HTERT RPE-1 (cell line): ENCODE data around the gene LUZP2.

Source experiments
- in situ Hi-C: fragments of 300-500 bp; cut with MboI; formaldehyde crosslinking; loops from 4 replicates; pipeline ENCODE4 v1.14.3; 2020; ENCODE audit warnings: low sequenced_read_pairs

The LUZP2 gene

DNA sequence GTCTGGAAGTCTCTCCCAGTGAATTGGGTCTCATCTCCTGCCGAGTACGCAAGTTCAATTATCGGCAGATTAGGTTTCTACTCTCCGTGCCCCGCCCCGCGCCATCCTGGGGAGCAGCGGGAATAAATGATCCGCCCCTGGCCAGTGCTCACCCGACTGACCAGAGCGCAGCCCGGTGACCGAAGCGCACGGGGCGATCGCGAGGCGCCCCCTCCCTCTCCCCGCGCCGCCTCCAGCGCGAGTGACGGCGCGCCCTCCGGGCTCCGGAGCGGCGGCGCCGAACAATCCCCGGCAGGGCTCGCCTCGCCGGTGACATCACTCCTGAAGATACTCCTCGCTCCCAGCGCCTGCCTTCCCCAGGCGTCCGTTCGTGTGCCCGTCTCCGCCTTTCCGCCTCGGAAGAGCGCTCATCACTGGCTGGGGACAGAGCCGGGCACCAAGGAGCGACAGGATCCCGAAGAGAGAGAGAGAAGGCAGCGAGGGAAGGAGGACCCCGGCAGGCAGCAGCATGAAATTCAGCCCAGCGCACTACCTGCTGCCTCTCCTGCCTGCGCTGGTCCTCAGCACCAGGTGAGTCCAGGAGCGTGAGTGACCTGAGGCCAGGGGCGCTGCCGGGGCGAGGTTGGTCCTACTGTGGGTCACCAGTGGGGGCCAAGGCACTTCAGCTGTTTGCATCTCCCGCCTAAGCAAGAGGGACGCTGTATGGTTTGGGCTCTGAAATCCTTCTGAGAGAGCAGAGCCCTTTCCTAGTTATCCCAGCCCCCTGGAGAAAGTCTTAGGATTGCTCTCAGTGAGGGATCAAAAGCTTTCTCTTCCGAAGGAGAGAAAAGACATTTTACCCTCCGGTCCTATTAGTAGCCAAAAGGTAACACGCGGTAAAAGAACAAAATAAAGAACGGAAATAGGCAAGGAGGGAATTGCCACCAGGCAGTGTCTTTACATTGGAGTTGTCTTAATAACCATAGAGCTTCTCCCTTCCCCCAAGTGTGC lies at the start of gene LUZP2:
LUZP2 (plus strand) TSS at position 318 of the 990 bp plus-strand sequence.
- in situ Hi-C loops = no loop called here

DNA sequence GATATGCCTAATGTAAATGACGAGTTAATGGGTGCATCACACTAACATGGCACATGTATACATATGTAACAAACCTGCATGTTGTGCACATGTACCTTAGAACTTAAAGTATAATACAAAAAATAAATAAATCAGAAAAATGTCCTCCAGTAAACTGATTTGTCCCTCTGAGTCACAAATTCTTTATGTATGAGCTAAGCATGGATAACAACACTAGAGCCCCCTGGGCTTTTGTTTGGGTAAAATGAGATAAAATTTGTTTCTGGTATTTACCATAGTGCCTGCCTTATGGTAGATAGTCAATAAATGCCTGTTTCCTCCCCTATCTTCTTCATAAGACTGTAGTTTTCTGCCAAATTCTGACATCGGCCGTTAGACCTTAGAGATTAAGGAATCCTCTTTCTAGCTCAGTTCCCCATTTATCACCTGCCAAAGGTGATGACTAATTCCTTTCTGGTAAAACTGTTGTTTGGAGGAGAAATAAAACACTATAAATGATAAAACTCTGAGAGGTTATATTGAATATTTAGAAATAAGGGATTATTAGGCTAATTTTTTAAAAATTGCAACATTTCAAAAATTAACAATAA lies 43.6 kb upstream of the LUZP2 start:
- in situ Hi-C loops = no loop called here

DNA sequence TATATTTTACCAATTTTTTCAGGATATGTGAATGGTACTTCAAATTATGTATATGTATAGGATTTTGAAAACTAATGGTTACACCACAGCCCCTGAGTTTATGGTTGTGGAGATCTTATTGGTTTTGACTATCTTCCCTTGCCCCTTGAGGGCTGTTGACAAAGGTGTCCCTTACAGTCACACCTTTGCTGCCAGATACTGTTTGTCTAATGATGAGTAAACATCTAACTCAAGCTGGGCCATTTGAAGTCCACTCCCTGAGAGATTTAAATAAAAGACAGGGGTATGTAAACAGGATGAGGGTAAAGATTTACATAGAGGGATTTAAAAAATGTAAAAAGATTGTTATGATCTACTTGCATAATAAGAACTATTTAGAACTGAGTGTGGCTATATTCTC lies 38.9 kb upstream of the LUZP2 start:
- in situ Hi-C loops = no loop called here

DNA sequence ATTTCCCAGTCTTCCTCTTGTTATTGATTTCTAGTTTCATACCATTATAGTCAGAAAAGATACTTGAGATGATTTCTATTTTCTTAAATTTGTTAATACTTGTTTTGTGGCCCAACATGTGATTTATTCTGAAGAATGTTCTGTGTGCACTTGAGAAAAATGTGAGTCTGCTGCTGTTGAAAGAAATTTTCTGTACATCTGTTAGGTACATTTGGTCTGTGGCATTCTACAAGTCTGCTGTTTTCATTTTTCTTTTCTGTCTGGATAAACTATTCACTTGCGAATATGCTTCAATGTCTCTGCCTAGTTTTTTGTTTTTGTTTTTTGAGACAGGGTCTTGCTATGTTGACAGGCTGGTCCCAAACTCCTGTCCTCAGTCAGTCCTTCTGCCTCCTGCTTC lies 26.4 kb upstream of the LUZP2 start:
- in situ Hi-C loops = no loop called here

DNA sequence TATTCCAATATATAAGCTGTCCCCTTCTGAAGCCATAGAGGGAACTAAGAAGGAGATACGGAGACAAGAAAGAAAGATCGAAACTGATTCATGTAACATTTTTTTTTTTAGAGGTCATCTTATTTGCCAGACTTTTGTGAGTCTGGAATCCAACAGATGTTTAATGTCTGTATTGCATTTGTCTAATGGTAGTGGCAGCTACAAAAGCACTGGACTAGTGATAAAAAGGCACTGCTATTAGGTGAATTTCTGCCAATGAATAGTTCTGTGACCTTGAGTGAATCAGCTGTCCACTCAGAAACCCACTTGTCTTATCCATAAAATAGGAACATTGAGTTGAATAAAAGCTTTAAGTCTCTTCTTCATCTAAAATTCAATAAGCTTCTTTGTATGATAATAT lies 25.8 kb upstream of the LUZP2 start:
- in situ Hi-C loops = no loop called here

DNA sequence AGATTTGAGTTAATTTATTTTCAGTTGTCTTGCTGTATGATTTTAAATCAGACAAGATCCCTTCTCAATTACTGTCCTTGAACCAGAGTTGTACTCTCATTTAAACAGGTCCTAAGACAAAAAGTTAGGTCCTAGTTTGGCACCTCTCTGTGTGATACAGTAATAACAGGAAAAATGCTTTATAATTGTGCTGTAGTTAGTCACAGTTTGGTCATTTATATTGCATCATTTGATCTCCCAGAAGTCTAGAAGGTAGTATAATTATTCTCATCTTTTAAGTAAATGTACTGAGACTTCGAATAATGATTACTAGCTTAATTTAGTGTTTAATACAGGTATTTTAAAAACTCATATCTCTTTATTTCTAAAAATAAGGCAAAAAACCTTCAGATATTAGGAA lies 18.1 kb upstream of the LUZP2 start:
- in situ Hi-C loops = no loop called here

DNA sequence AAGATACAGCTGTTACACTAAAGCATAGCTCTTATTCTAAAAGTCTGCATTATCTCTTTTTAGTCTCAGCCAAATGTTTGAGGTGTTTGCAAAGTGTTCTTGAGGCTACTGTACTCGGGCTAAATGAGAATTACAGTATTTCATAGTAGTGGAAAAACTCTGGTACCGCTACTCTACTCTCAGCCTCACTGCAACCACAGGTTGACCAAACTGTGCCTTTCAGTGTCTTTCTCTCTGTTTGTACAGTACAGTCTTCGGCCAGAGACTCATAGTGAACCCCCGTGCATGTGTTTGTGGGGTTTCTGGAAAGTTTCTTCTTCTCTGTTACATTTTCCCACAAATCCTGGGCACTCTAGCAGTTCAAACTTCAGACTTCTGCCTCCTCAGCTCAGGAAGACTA lies 7.4 kb upstream of the LUZP2 start:
- in situ Hi-C loops = no loop called here

DNA sequence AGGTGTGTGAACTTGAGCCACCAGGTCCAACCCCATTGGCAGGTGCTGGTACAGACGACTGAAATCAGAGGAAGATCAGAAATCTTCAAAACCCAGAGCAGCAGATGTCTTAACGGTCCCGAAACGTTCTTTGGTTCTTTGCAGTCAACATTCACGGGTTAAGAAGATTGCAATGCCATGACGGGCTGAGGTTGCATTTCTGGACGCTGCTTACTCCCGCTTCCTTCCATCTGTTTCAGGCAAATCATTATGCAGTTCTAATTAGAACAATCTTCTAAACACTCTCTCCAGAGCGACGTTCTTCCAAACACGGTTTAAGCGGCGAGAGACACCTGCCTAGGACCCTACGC lies 492 bp upstream of the LUZP2 start:
- in situ Hi-C loops = no loop called here

DNA sequence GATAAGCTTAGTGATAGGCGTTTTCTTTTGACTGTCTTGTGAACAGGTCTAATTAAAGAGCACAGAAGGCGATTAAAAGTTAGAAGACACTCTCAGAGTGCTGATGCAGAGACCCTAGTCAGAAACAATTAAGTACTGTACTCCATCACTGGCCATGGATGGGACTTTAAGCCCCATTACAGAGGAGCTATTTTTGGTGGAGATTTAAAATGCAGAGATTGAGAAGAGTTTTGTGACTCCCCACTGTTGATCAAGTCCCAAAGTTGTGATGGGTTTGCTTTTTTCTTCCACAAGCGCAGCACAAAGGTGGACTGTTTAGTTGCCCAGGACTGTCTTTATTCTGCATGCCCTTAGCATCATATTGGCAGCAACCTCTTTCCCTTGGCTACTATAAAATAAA lies 978 bp downstream of the LUZP2 start:
- in situ Hi-C loops = no loop called here

DNA sequence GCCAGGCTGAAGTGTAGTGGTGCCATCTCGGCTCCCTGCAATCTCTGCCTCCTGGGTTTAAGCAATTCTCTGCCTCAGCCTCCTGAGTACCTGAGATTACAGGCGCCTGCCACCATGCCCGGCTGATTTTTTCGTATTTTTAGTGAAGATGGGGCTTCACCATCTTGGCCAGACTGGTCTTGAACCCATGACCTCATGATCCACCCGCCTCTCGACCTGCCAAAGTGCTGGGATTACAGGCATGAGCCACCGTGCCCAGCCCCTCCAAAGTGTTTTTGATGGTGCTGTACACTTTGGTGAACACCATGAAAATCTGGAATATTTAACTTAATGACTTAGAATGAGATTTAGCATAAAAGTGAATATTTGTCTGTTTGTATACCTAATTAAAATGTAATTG lies 5.6 kb downstream of the LUZP2 start:
- in situ Hi-C loops = no loop called here

DNA sequence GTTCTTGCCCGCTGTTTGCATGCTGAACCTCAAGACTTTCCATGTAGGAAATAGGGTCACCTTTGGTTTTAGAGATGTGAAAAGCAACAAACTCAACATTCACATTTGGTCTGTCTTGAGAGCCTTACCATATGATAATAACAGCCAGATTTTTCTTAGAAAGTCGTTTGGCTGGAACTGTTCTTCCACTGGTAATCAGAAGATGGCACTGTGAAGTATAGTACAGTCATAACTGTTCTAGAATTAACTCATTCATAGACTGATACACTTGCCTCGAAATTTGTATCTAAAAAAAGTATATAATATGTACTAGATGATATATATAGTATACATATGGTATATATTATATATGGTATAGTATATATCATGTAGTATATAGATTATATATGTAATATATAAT lies 12.3 kb downstream of the LUZP2 start:
- in situ Hi-C loops = no loop called here

DNA sequence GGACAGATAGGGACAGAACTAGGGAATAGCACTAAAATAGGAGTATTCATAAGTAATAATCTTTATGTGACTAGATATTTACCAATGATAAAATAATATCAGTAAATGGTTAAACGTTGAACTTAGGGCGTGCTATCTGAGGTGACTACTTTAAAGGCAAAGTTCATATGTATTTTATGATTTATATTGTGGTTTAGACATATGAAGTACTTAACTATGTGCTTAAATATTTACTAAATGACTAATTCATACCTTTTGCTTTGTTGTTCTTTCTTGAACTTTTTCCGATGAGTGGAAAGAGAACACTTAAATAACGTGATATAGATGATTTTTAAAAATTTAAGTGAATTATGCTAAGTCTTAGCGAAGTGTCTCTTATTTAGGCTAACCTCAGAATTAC lies 14.7 kb downstream of the LUZP2 start:
- in situ Hi-C loops = no loop called here

DNA sequence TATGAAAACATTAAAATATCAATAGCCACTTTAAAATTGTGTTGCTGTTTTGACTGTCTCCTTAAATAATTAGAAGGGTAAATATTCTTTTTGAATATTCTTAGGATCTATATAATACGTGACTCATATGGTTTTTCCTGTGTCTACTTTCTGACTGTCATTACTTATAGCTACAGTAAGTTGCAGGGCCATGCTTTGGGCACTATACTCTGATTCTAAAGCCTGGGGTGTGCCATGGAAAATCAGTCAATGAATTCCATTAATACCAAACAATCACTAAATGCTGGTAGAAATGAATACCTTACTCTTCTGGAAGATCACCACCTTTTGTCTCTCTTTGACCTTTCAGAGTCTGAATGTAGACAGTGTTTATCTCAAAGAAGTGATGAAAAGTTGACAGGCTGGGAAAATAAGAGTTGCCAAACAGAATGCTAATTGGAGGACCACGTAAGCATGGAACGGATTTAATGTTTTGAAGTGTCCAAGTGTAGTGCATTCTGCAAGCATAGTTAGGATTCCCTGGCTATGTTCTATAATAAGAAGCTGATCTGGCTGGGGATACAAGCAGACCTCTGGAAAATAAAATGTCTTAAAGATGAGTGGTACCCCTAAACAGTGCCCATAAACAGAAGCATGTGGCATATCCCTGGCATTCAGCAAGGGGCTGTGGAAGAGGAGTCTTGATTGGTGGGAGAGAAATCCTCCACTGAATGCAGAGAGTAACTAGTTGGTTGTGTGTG lies 16.8 kb downstream of the LUZP2 start:
- in situ Hi-C loops = no loop called here

DNA sequence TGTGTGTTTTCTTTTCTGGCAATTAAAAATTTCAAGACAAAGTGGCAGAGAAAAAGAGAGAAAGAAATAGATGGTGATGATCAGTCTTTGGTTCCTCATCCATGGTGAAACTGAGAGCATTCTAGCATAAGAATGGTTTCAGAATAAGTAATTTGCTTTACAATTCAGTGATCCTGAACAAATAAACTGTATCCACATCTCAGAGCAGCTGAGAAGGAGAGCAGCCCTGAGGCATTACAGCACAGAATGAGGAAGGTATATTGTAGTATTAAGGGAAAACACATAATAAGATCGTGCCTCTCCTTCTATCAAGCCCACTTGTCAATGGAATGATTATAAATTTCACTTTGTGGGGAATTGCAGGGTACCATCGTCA lies 17.4 kb downstream of the LUZP2 start:
- in situ Hi-C loops = no loop called here

DNA sequence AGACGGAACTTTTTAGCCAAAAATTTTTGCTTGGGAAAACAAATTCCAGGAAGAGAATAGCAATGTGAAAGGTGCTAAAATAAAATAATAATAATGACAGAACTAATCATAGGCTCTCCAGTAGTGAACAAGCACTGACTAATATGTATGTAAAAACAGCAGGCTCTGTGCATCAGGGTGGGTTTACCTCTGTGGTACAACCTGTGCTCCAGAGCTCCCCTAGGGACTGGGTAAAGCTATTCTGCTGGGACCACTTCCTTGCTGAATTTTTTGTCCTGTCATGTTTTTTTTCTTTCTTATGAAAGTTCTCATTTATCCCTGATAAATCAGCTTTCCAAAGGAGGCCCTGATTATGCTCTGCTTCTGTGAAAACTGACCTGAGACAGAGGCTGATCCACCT lies 18.8 kb downstream of the LUZP2 start:
- in situ Hi-C loops = no loop called here

DNA sequence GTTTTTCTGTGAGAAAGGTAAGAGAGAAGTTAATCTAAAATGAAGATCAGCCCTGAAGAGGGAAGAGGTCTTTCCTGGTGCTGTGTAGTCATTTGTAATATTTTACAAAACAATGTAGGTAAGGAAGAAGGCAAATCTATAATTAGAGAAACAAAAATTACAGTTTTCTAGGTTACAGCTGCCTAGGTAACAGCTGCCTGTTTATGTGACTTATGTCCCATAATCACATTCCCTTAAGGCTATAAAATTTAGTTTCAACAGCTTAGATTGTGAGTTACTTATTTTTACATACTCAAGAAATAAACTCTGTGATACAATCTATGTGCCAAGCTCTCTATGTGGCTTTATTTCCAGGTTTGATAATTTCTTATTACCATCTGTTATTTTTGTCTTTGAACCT lies 19.8 kb downstream of the LUZP2 start:
- in situ Hi-C loops = no loop called here

DNA sequence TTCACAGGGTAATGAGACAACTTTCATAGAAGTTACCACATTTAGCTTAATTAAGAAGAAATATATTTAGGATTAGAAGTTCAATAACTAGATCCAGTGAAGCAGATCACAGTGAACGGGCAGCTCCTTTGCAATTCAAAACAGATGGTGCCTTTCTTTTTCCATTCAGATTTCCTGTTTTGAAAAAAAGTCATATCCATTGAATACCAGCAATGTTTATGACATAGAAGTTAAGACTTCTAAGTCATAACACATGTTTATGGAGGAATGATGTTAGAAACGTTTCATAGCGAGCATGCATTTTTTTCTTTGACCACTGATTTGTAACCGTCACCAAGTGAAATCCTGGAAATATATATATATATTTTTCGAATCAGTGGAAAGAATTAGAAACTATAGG lies 24.7 kb downstream of the LUZP2 start:
- in situ Hi-C loops = no loop called here

DNA sequence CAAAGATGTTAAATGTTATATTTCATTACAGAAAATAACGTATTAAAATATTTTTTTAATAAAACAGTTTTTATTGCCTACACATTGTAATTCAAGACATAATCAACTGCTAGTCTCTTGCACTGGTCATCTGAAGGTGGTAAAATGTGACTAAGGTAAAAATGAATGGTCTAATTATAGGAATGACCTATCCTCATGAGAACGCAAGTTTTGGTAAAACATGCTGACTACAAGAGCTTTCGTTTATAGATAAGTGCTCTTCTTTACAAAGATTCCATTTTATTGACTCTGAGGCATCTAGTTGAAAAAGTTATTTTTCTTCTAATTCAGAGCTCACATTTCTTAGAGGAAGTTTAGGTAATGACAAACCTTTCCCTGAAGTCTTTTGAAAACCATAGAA lies 27.3 kb downstream of the LUZP2 start:
- in situ Hi-C loops = no loop called here

DNA sequence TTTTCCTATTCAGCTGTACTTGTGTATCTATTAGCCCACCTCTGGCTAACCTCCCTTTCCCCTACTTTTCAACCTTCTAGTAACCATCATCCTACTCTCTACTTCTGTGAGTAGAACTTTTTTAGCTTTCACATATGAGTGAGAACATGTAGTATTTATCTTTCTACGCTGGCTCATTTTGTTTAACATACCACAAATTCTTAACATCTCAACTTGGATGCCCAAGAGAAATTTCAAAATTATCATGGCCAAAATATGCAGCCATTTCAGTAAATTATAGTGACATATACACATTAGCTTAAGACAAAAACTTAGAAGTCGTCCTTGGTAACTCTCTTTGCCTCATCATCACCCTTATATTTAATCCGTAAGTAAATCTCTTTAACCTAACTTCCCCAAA lies 34.7 kb downstream of the LUZP2 start:
- in situ Hi-C loops = no loop called here

DNA sequence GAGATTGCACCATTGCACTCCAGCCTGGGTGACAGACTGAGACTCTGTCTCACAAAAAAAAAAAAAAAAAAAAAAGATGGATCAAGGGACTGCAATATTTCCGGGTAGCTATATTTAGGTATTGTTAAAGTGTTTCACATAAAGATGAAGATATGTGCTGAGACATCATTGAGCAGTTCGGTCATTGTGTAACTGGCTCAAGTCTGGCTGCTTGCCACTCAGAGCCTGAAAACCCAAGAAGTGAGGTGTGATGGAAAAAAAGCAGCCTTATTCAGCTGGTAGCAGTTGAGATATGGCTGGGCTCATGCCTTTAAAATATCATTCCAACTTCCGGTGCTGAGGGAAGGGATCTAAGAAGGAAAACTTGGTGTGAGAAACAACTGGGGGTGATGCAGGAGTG lies 46.9 kb downstream of the LUZP2 start:
- in situ Hi-C loops = no loop called here

DNA sequence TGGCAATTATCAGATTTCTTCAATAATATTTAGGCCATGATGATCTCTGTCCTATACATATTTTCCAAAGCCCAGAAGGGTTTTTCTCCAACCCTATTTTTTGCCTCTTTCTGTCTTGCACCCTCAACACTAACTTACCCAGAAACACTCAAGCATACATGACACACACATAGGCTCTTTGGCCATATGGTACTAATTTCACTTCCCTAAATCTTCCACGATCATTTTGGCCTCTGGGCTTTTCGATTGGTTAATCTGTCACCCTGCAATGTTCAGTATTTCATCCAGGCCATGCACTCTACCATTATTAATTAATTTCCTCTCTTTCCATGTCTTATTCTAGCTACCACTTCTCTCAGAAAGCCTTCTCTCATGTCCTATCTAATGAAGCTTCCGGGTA lies 59.8 kb downstream of the LUZP2 start:
- in situ Hi-C loops = no loop called here

DNA sequence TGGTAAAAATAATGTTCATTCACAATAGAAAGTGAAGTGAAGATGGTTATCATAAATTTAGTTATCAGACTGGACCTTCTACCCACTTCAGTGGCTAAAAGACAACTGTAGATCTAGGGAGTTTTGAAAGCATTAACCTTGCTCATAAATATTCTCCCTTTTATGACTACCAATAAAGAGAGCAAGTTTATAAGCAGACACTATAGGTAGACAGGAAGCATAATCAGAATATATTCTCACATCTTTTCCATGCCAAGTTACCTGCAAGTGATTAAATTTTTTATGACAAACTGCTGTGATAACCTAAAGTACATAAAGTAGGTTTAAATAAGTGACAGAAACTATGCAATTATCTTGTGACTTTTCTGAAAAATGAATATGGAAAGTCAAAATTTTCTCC lies 62.5 kb downstream of the LUZP2 start:
- in situ Hi-C loops = no loop called here
